Measurements from ENCODE around the gene ITGA2.

GRCh38 chr5:53118879-53119278 is 129.7 kb downstream of the ITGA2 start:
- TF ChIP-seq CTCF (conservative IDR thresholded peaks at IDR 0.05; ENCODE audit: low read depth, low read length) (no peak), EZH2 (IDR thresholded peaks at IDR 0.05; ENCODE audit: borderline replicate concordance, low read depth, low read length, poor library complexity, severe bottlenecking) (no peak)
